HG02759 (cell line): ENCODE results near the gene VWA5B2.
A peak's percentile ranks its signal among the peaks of the same experiment; 100 is the strongest.

Experiments
- ATAC-seq: cut with Tn5 transposase; IDR thresholded peaks from one replicate; pipeline ENCODE4 v1.9.1; 2021; ENCODE audit warnings: mild to moderate bottlenecking, moderate library complexity; ENCODE audit not compliant: unreplicated experiment

VWA5B2 gene

GRCh38 chr3:184272269-184272668 lies 42.9 kb downstream of the VWA5B2 start:
- no peak for ATAC-seq

GRCh38 chr3:184275381-184275701 lies 46.0 kb downstream of the VWA5B2 start:
- no peak for ATAC-seq

GRCh38 chr3:184275961-184276910 lies 46.9 kb downstream of the VWA5B2 start, which contains the start of gene ECE2:
ECE2 (plus strand) TSS chr3:184276022; CDS start chr3:184276154, 132 bp downstream.
- no peak for ATAC-seq

GRCh38 chr3:184277366-184277765 lies 48.0 kb downstream of the VWA5B2 start:
- no peak for ATAC-seq

- no peak for ATAC-seq
Measured at GRCh38 chr3:184282941-184283340, 53.6 kb downstream of the VWA5B2 start.

- no peak for ATAC-seq
Measured at GRCh38 chr3:184283681-184284080, 54.3 kb downstream of the VWA5B2 start.

- no peak for ATAC-seq
Measured at GRCh38 chr3:184284696-184285095, 55.3 kb downstream of the VWA5B2 start.

GRCh38 chr3:184289426-184289938 lies 60.1 kb downstream of the VWA5B2 start:
- peak; percentile 43 for ATAC-seq

GRCh38 chr3:184290331-184290730 lies 60.9 kb downstream of the VWA5B2 start:
- no peak for ATAC-seq

GRCh38 chr3:184291044-184291737 lies 61.8 kb downstream of the VWA5B2 start:
- ATAC-seq, result no peak
